Fibroblast of peridontal ligament (primary cell): Measurements from ENCODE around the gene ARHGAP26.
"Not testable (repeated sequence)": the region's sequence is repeated elsewhere in the genome, so short reads cannot be mapped to it uniquely, and the experiment has no call there.

Experiments
- DNase-seq: peaks from one replicate; pipeline ENCODE4 v3.0.0-alpha.2; 2010; ENCODE audit errors: extremely low read depth

The ARHGAP26 gene

GRCh38 chr5:142931896-142932686 lies 161.9 kb downstream of the ARHGAP26 start:
- DNase-seq = no peak

GRCh38 chr5:142934051-142934762 lies 164.0 kb downstream of the ARHGAP26 start:
- DNase-seq = no peak

GRCh38 chr5:142935014-142935413 lies 164.8 kb downstream of the ARHGAP26 start:
- no peak for DNase-seq

GRCh38 chr5:142937374-142937773 lies 167.2 kb downstream of the ARHGAP26 start:
- no peak for DNase-seq

GRCh38 chr5:142938266-142938880 lies 168.2 kb downstream of the ARHGAP26 start:
- DNase-seq = no peak

- peak; percentile 29 for DNase-seq
Observed at GRCh38 chr5:142939006-142939405, 168.8 kb downstream of the ARHGAP26 start.

- DNase-seq = no peak
Observed at GRCh38 chr5:142939884-142940283, 169.7 kb downstream of the ARHGAP26 start.

- no peak for DNase-seq
Observed at GRCh38 chr5:142941245-142941644, 171.1 kb downstream of the ARHGAP26 start.

- no peak for DNase-seq
Observed at GRCh38 chr5:142942901-142943300, 172.7 kb downstream of the ARHGAP26 start.

- no peak for DNase-seq
Observed at GRCh38 chr5:142944140-142944539, 174.0 kb downstream of the ARHGAP26 start.

GRCh38 chr5:142945321-142945720 lies 175.1 kb downstream of the ARHGAP26 start:
- no peak for DNase-seq

- DNase-seq = no peak
Observed at GRCh38 chr5:142945845-142946244, 175.7 kb downstream of the ARHGAP26 start.

- DNase-seq = no peak
Observed at GRCh38 chr5:142946547-142947426, 176.6 kb downstream of the ARHGAP26 start.

- no peak for DNase-seq
Observed at GRCh38 chr5:142947427-142947709, 177.2 kb downstream of the ARHGAP26 start.

GRCh38 chr5:142952229-142952628 lies 182.1 kb downstream of the ARHGAP26 start:
- DNase-seq = no peak

- not testable (repeated sequence) for DNase-seq
Observed at GRCh38 chr5:142952871-142953270, 182.7 kb downstream of the ARHGAP26 start.

GRCh38 chr5:142954455-142954854 lies 184.3 kb downstream of the ARHGAP26 start:
- no peak for DNase-seq

- DNase-seq = no peak
Observed at GRCh38 chr5:142955628-142956027, 185.5 kb downstream of the ARHGAP26 start.

- no peak for DNase-seq
Observed at GRCh38 chr5:142957528-142957927, 187.4 kb downstream of the ARHGAP26 start.

GRCh38 chr5:142958944-142959682 lies 188.9 kb downstream of the ARHGAP26 start:
- no peak for DNase-seq
